Immature natural killer cell (primary cell): ENCODE data around the gene SNF8. TPM values are rescaled to one million over a fixed set of nuclear protein-coding genes. Genes with fewer than 3 reads are reported as not detected.
A peak's percentile ranks its signal among the peaks of the same experiment; 100 is the strongest.

Experiments
- DNase-seq, 3 donors: peaks; one replicate each; pipeline ENCODE4 v3.0.0; 2022; ENCODE audit warnings: mixed read lengths in 1 of 3
- H3K27ac Mint-ChIP-seq, 6 donors: one replicate each; pipeline ENCODE4 v1.8.0; 2020; ENCODE audit warnings: mixed read lengths in 6 of 6, mild to moderate bottlenecking in 5 of 6, inconsistent platforms in 4 of 6, moderate library complexity in 3 of 6
- H3K27me3 Mint-ChIP-seq, 3 donors: one replicate each; pipeline ENCODE4 v1.8.0; 2020 to 2021; ENCODE audit warnings: low read depth in 3 of 3, mild to moderate bottlenecking in 3 of 3, mixed read lengths in 3 of 3, moderate library complexity in 3 of 3, inconsistent platforms in 1 of 3
- H3K36me3 Mint-ChIP-seq, 3 donors: one replicate each; pipeline ENCODE4 v1.8.0; 2020; ENCODE audit warnings: mixed read lengths in 3 of 3, inconsistent platforms in 2 of 3, mild to moderate bottlenecking in 2 of 3
- H3K4me1 Mint-ChIP-seq, 2 donors: one replicate each; pipeline ENCODE4 v1.8.0; 2020; ENCODE audit warnings: inconsistent platforms in 2 of 2, mild to moderate bottlenecking in 2 of 2, mixed read lengths in 2 of 2, moderate library complexity in 1 of 2
- H3K4me3 Mint-ChIP-seq, 5 donors: one replicate each; pipeline ENCODE4 v1.8.0; 2020; ENCODE audit warnings: mild to moderate bottlenecking in 5 of 5, mixed read lengths in 5 of 5, inconsistent platforms in 3 of 5, moderate library complexity in 3 of 5
- H3K9me3 Mint-ChIP-seq, 6 donors: one replicate each; pipeline ENCODE4 v1.8.0; 2020; ENCODE audit warnings: mild to moderate bottlenecking in 6 of 6, mixed read lengths in 6 of 6, inconsistent platforms in 4 of 6, moderate library complexity in 3 of 6
- polyA plus RNA-seq, 3 donors: library from polyadenylated mRNA; unstranded; fragments of 300-500 nt; fragmentation: Illumina TruSeq; gene quantifications; one replicate each; pipeline ENCODE4 v1.2.3, GENCODE V29; 2021

The SNF8 gene
- polyA plus RNA-seq, 3 donors from 2014 or later, result 143 to 170 (median 148) TPM

- H3K4me1 Mint-ChIP-seq, result peaks cover 24 to 31% of the 10 kb centered on the region in 2 donors
- no peak for DNase-seq
- H3K27ac Mint-ChIP-seq, result peak overlapping the region in 2 of 6 donors; percentile 30 to 36
- no peaks in the 10 kb centered on the region for H3K9me3 Mint-ChIP-seq
- H3K27me3 Mint-ChIP-seq, result peaks cover 7 to 12% (median 11%) of the 10 kb centered on the region in 3 donors
- peak overlapping the region in 1 of 5 donors; percentile 14 for H3K4me3 Mint-ChIP-seq
- H3K36me3 Mint-ChIP-seq, result peaks cover 0 to 7% (median 4%) of the 10 kb centered on the region in 3 donors
Measured at GRCh38 chr17:48894886-48895285, 49.8 kb downstream of the SNF8 start.

GRCh38 chr17:48893646-48894508, 50.8 kb downstream of the SNF8 start:
- Mint-ChIP-seq H3K9me3 (no peaks in the 10 kb centered on the region), H3K4me1 (peaks cover 24 to 31% of the 10 kb centered on the region in 2 donors), H3K27ac (peak overlapping the region; percentile 94 to 98 (median 96)), H3K4me3 (peak overlapping the region; percentile 90 to 94 (median 93)), H3K36me3 (peaks cover 0 to 7% (median 4%) of the 10 kb centered on the region in 3 donors), H3K27me3 (peaks cover 7 to 12% (median 11%) of the 10 kb centered on the region in 3 donors)
- DNase-seq, result no peak

GRCh38 chr17:48892940-48893645, 51.5 kb downstream of the SNF8 start:
- H3K36me3 Mint-ChIP-seq, result peaks cover 0 to 7% (median 4%) of the 10 kb centered on the region in 3 donors
- H3K27me3 Mint-ChIP-seq, result peaks cover 7 to 12% (median 11%) of the 10 kb centered on the region in 3 donors
- peak overlapping the region; percentile 90 to 94 (median 93) for H3K4me3 Mint-ChIP-seq
- peaks cover 24 to 31% of the 10 kb centered on the region in 2 donors for H3K4me1 Mint-ChIP-seq
- peak overlapping the region; percentile 94 to 98 (median 96) for H3K27ac Mint-ChIP-seq
- no peaks in the 10 kb centered on the region for H3K9me3 Mint-ChIP-seq
- DNase-seq, result no peak

GRCh38 chr17:48890086-48890485, 54.6 kb downstream of the SNF8 start:
- Mint-ChIP-seq H3K9me3 (no peaks in the 10 kb centered on the region), H3K4me3 (peak overlapping the region in 2 of 5 donors; percentile 12 to 13), H3K36me3 (no peaks in the 10 kb centered on the region), H3K4me1 (peaks cover 22 to 31% of the 10 kb centered on the region in 2 donors), H3K27ac (no peak overlapping the region), H3K27me3 (peaks cover 7 to 12% (median 9%) of the 10 kb centered on the region in 3 donors)
- no peak for DNase-seq

DNA sequence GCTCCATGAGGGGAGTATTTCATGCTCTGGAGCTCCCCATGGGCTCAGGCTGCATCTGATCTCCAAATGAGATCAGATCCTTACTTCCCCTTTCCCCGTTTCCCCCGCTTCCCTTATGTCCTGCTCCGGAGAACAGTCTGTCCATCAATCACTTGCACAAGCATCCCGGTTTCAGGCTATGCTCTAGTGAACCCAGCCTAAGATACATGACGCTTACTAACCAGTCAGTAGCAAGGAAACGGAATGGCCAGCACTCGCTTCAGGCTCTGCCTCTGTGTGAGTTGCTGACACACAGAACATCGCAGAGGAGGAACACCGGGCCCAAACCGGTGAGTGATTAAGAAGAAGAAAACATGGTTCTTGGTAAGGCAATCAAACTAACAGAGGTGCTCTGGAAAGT, 61.5 kb downstream of the SNF8 start:
- peaks cover 0 to 5% (median 2%) of the 10 kb centered on the region in 3 donors for H3K27me3 Mint-ChIP-seq
- no peak for DNase-seq
- H3K27ac Mint-ChIP-seq, result no peak overlapping the region
- no peaks in the 10 kb centered on the region for H3K36me3 Mint-ChIP-seq
- H3K4me3 Mint-ChIP-seq, result no peak overlapping the region
- no peaks in the 10 kb centered on the region for H3K9me3 Mint-ChIP-seq
- H3K4me1 Mint-ChIP-seq, result peaks cover 3 to 16% of the 10 kb centered on the region in 2 donors

DNA sequence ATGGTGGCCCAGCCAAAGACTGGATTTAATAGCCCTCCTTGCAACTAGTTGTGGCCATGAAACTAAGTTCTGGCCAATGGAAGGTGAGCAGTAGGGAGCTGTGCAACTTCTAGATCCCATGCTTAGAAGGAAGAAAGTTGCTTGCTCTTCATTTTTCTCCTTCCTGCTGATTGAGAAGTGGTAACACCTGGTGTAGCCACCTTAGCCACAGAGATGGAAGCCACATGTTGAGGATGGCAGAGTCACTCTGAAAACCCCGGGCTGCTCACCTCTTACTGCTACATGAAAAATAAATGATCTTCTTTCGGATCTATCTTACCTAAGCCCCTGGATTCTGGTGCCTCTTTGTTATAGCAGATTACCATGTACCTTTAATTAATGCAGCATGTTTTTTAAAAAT, 62.4 kb downstream of the SNF8 start:
- Mint-ChIP-seq H3K27me3 (peaks cover 0 to 5% (median 2%) of the 10 kb centered on the region in 3 donors), H3K27ac (no peak overlapping the region), H3K4me3 (no peak overlapping the region), H3K9me3 (no peaks in the 10 kb centered on the region), H3K4me1 (peaks cover 3 to 16% of the 10 kb centered on the region in 2 donors), H3K36me3 (no peaks in the 10 kb centered on the region)
- DNase-seq, result peak in 1 of 3 donors; percentile 19

Other genes with a start within 250 kb of the SNF8 start
- gene PRAC1, start 222.3 kb downstream of the SNF8 start, polyA plus RNA-seq, result not detected
- not detected for gene PRAC2, start 221.7 kb downstream of the SNF8 start, polyA plus RNA-seq
- gene HOXB13, start 216.1 kb downstream of the SNF8 start, polyA plus RNA-seq, result not detected
- gene TTLL6, start 127.6 kb downstream of the SNF8 start, polyA plus RNA-seq, result not detected
- gene CALCOCO2, start 113.8 kb downstream of the SNF8 start, polyA plus RNA-seq, result 100 to 1,000 TPM; 164 to 267 (median 199) TPM
- gene ATP5MC1, start 52.1 kb downstream of the SNF8 start, polyA plus RNA-seq, result 100 to 1,000 TPM; 136 to 179 (median 160) TPM
- 10 to 100 TPM; 62.4 to 84.3 (median 65.3) TPM for gene UBE2Z, start 36.4 kb downstream of the SNF8 start, polyA plus RNA-seq
- gene GIP, start 23.8 kb upstream of the SNF8 start, polyA plus RNA-seq, result not detected
- gene IGF2BP1, start 52.5 kb upstream of the SNF8 start, polyA plus RNA-seq, result not detected
- gene B4GALNT2, start 187.9 kb upstream of the SNF8 start, polyA plus RNA-seq, result not detected